HK-2 (cell line): ENCODE results near the gene ENHO.
A peak's percentile ranks its signal among the peaks of the same experiment; 100 is the strongest.
"Not testable (repeated sequence)": the region's sequence is repeated elsewhere in the genome, so short reads cannot be mapped to it uniquely, and the experiment has no call there.

ENCODE experiments used
- DNase-seq: peaks from one replicate; pipeline ENCODE4 v3.0.0-alpha.2; 2018; ENCODE audit not compliant: unreplicated experiment

Gene ENHO

GRCh38 chr9:34555500-34555899, 32.7 kb upstream of the ENHO start:
- DNase-seq, result no peak

GRCh38 chr9:34555002-34555348, 32.2 kb upstream of the ENHO start:
- DNase-seq, result no peak

GRCh38 chr9:34554211-34555001, 31.6 kb upstream of the ENHO start:
- DNase-seq, result no peak

GRCh38 chr9:34553511-34554021, 30.8 kb upstream of the ENHO start:
- DNase-seq, result no peak

GRCh38 chr9:34552986-34553385, 30.2 kb upstream of the ENHO start:
- DNase-seq, result no peak

GRCh38 chr9:34552606-34552981, 29.8 kb upstream of the ENHO start:
- DNase-seq, result no peak

- no peak for DNase-seq
These were observed 29.2 kb upstream of the ENHO start for GRCh38 chr9:34551751-34552605.

- no peak for DNase-seq
These were observed 28.0 kb upstream of the ENHO start for GRCh38 chr9:34550681-34551270.

GRCh38 chr9:34550016-34550680, 27.4 kb upstream of the ENHO start:
- DNase-seq, result no peak

GRCh38 chr9:34549407-34549732, 26.6 kb upstream of the ENHO start:
- no peak for DNase-seq

GRCh38 chr9:34547960-34548611, 25.3 kb upstream of the ENHO start:
- DNase-seq, result peak; percentile 58

GRCh38 chr9:34546834-34547827, 24.3 kb upstream of the ENHO start:
- DNase-seq, result peak; percentile 55

GRCh38 chr9:34546102-34546833, 23.5 kb upstream of the ENHO start:
- DNase-seq, result no peak

GRCh38 chr9:34545497-34545896, 22.7 kb upstream of the ENHO start:
- no peak for DNase-seq

GRCh38 chr9:34544035-34544434, 21.2 kb upstream of the ENHO start:
- no peak for DNase-seq

GRCh38 chr9:34541540-34541939, 18.8 kb upstream of the ENHO start:
- no peak for DNase-seq

GRCh38 chr9:34540827-34541226, 18.0 kb upstream of the ENHO start:
- DNase-seq, result no peak

GRCh38 chr9:34536685-34537084, 13.9 kb upstream of the ENHO start:
- no peak for DNase-seq

GRCh38 chr9:34532041-34532440, 9.3 kb upstream of the ENHO start:
- not testable (repeated sequence) for DNase-seq

- DNase-seq, result no peak
These were observed 3.2 kb upstream of the ENHO start for GRCh38 chr9:34526026-34526425.
